T-helper 2 cell treated with Interferon-gamma antibody and Interleukin-4, amounts not matched to agents 5 μg/mL and 100 μg/mL, for 36 hours (primary cell): ENCODE results near the gene NTRK1.

Source experiments
- DNase-seq: peaks from one replicate; pipeline ENCODE4 v3.0.0; 2021; ENCODE audit warnings: low spot score
- H3K27ac Mint-ChIP-seq: one replicate; pipeline ENCODE4 v1.8.0; 2021; ENCODE audit warnings: mild to moderate bottlenecking, mixed read lengths
- H3K27me3 Mint-ChIP-seq: one replicate; pipeline ENCODE4 v1.8.0; 2021; ENCODE audit warnings: low read depth, mixed read lengths
- H3K36me3 Mint-ChIP-seq: one replicate; pipeline ENCODE4 v1.8.0; 2021; ENCODE audit warnings: low read depth, mixed read lengths
- H3K4me1 Mint-ChIP-seq: one replicate; pipeline ENCODE4 v1.8.0; 2021; ENCODE audit warnings: low read depth, mixed read lengths
- H3K4me3 Mint-ChIP-seq: one replicate; pipeline ENCODE4 v1.8.0; 2022; ENCODE audit warnings: mild to moderate bottlenecking, moderate library complexity, mixed read lengths
- H3K9me3 Mint-ChIP-seq: one replicate; pipeline ENCODE4 v1.8.0; 2021; ENCODE audit warnings: mixed read lengths

NTRK1 gene

GRCh38 chr1:156885880-156886355 is 25.3 kb downstream of the NTRK1 start:
- H3K9me3 Mint-ChIP-seq: no peaks in the 10 kb centered on the region
- no peak overlapping the region for H3K27ac Mint-ChIP-seq
- no peaks in the 10 kb centered on the region for H3K4me1 Mint-ChIP-seq
- no peak overlapping the region for H3K4me3 Mint-ChIP-seq
- H3K36me3 Mint-ChIP-seq: no peaks in the 10 kb centered on the region
- H3K27me3 Mint-ChIP-seq: peaks cover 11% of the 10 kb centered on the region
- no peak for DNase-seq

- Mint-ChIP-seq H3K27ac (no peak overlapping the region), H3K4me3 (no peak overlapping the region), H3K36me3 (no peaks in the 10 kb centered on the region), H3K27me3 (peaks cover 19% of the 10 kb centered on the region), H3K9me3 (no peaks in the 10 kb centered on the region), H3K4me1 (no peaks in the 10 kb centered on the region)
- no peak for DNase-seq
These were observed 26.1 kb downstream of the NTRK1 start for GRCh38 chr1:156886583-156887281.

- Mint-ChIP-seq H3K27ac (no peak overlapping the region), H3K36me3 (no peaks in the 10 kb centered on the region), H3K4me3 (no peak overlapping the region), H3K4me1 (peaks cover 3% of the 10 kb centered on the region), H3K27me3 (peaks cover 24% of the 10 kb centered on the region), H3K9me3 (no peaks in the 10 kb centered on the region)
- DNase-seq: no peak
These were observed 26.7 kb downstream of the NTRK1 start for GRCh38 chr1:156887317-156887716.

DNA sequence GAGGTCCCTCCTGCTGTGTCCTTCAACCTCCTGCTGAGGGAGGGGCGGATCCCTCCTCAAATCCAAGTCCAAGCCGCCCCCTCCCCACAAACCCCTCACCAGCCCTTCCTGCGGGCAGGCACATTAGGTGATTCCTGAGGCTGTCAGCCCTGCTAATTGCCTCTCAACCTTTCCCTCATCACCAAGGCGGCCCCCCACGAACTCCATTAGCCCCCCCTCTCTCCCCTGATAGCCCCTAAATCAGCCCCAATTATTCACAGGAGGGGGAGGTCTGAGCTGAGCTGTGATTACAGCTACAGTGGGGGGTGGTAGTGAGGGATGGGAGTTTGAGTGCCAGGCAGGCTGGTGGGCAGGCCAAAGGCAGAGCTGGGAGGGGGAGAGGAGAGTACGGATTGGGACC is 27.1 kb downstream of the NTRK1 start:
- H3K36me3 Mint-ChIP-seq: no peaks in the 10 kb centered on the region
- no peak overlapping the region for H3K4me3 Mint-ChIP-seq
- DNase-seq: no peak
- H3K27ac Mint-ChIP-seq: no peak overlapping the region
- peaks cover 3% of the 10 kb centered on the region for H3K4me1 Mint-ChIP-seq
- H3K27me3 Mint-ChIP-seq: peaks cover 25% of the 10 kb centered on the region
- H3K9me3 Mint-ChIP-seq: no peaks in the 10 kb centered on the region

DNA sequence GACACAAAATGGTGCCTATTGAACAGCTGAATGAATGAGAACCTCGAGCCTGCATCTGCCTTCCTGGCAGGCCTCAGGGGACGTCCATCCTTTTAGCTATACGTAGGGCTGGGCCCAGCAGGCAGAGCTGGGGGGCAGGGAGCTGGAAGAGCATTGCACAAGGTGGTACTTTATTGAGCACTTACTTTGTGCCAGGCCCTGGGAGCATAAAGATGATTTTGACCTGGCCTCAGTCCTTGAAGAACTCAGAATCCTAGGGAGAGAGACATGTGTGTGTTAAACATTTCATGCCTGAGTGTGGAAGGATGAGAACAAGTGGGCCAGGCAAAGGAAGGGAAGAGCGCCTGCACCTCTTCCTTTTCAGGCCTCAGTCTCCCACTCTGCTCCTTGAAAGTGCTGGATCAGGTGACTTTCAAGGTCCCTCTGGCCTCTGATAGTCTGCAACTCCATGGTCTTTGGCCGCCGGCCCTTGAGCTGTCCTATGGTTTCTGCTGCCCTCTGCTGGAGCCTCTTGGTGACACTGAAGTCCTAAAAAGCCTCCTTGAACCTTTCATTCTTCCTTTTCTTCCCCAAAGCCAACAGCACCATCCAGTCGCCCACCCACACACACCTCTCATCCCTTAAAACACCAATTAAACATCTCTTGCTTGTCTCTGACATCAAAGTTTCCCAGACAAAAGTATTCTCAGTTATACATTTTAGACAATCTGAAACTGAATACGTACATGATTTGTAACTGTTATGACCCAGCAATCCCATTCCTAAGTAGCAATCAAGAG is 29.3 kb downstream of the NTRK1 start:
- H3K27me3 Mint-ChIP-seq: peaks cover 40% of the 10 kb centered on the region
- no peaks in the 10 kb centered on the region for H3K9me3 Mint-ChIP-seq
- no peak overlapping the region for H3K27ac Mint-ChIP-seq
- H3K4me1 Mint-ChIP-seq: peaks cover 3% of the 10 kb centered on the region
- no peaks in the 10 kb centered on the region for H3K36me3 Mint-ChIP-seq
- no peak overlapping the region for H3K4me3 Mint-ChIP-seq
- DNase-seq: peak; percentile 51

DNA sequence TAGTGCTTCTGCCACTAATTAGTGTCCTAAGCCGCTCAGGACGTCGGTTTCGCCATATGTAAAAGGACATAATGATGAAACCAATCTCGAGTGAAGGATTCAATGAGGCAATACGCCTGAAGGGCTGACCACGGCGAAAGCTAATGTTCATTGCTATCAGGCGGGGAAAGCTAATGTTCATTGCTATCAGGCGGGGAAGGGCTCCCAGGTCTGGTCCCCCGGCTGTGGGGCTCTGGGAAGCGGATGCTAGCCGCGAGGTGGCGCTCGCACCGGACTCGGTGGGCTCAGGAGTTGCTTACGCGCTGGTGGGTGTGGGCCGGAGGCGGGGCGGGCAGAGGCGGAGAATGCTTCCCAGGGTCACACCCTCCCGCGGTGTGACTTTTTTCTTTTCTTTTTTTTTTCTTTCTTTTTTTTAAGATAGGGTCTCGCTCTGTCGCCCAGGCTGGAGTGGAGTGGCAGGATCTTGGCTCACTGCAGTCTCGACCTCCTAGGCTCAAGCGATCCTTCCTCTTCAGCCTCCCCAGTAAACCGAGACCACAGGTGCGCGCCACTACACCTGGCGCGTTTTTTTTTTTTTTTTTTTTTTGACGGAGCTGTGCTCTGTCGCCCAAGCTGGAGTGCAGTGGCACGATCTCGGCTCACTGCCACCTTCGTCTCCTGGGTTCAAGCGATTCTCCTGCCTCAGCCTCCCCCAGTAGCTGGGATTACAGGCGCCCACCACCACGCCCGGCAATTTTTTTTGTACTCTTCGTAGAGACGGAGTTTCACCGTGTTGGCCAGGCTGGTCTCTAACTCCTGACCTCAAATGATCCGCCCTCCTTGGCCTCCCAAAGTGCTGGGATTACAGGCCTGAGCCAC is 31.8 kb downstream of the NTRK1 start:
- no peaks in the 10 kb centered on the region for H3K36me3 Mint-ChIP-seq
- H3K27ac Mint-ChIP-seq: no peak overlapping the region
- no peaks in the 10 kb centered on the region for H3K9me3 Mint-ChIP-seq
- peak; percentile 84 for DNase-seq
- H3K4me3 Mint-ChIP-seq: peak overlapping the region; percentile 68
- H3K4me1 Mint-ChIP-seq: peaks cover 3% of the 10 kb centered on the region
- peaks cover 50% of the 10 kb centered on the region for H3K27me3 Mint-ChIP-seq

- DNase-seq: no peak
- H3K27me3 Mint-ChIP-seq: peaks cover 55% of the 10 kb centered on the region
- no peaks in the 10 kb centered on the region for H3K36me3 Mint-ChIP-seq
- no peaks in the 10 kb centered on the region for H3K9me3 Mint-ChIP-seq
- peaks cover 4% of the 10 kb centered on the region for H3K4me1 Mint-ChIP-seq
- no peak within 1 kb of the TSS for H3K27ac Mint-ChIP-seq
- H3K4me3 Mint-ChIP-seq: peak within 1 kb of the TSS; percentile 68
These were observed 32.6 kb downstream of the NTRK1 start, which contains the start of gene PEAR1 for GRCh38 chr1:156893048-156893953. TSS of gene PEAR1 (plus strand) at chr1:156893718. CDS start at chr1:156903927, 10,209 bp downstream.

GRCh38 chr1:156894001-156894400 is 33.3 kb downstream of the NTRK1 start:
- no peak overlapping the region for H3K27ac Mint-ChIP-seq
- DNase-seq: no peak
- peaks cover 62% of the 10 kb centered on the region for H3K27me3 Mint-ChIP-seq
- H3K36me3 Mint-ChIP-seq: no peaks in the 10 kb centered on the region
- H3K4me3 Mint-ChIP-seq: no peak overlapping the region
- no peaks in the 10 kb centered on the region for H3K9me3 Mint-ChIP-seq
- peaks cover 8% of the 10 kb centered on the region for H3K4me1 Mint-ChIP-seq

DNA sequence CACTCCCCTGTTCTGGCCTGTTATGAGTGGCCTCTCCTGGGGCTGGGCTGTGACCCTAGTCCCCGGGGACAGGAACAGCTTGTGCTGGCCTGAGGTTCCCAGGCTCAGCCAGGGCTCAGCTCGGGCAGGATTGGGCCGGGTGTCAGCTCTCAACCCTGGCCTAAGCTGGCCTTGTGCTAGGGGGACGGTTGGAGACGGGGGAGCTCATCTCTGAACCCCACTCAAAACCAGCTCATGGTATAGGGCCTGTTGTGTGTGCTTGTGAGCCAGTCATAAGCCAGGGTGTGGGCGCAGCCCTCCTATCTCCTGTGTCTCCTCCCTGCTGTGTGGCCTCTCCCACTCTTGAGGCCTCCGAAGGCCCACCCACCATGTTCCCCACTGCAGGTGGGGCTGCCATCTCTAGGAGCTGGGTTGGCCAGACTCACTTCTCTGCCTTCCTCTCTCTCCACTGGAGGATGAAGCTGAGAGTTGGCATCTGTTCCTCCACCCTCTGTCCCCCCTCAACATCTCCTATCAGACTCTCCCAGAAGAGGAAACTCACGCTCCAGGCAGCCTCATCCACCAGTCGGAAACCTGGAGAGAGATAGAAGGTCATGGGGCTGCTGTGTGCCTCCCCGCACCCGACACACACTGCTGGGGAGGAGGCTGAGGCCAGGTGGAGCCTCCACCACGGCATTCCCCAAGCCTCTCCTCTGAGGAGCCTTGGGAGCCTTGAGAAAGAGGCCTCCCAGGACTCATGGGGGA is 34.2 kb downstream of the NTRK1 start:
- H3K36me3 Mint-ChIP-seq: no peaks in the 10 kb centered on the region
- no peaks in the 10 kb centered on the region for H3K9me3 Mint-ChIP-seq
- H3K4me1 Mint-ChIP-seq: peaks cover 8% of the 10 kb centered on the region
- H3K27ac Mint-ChIP-seq: no peak overlapping the region
- DNase-seq: no peak
- H3K4me3 Mint-ChIP-seq: no peak overlapping the region
- peaks cover 64% of the 10 kb centered on the region for H3K27me3 Mint-ChIP-seq

DNA sequence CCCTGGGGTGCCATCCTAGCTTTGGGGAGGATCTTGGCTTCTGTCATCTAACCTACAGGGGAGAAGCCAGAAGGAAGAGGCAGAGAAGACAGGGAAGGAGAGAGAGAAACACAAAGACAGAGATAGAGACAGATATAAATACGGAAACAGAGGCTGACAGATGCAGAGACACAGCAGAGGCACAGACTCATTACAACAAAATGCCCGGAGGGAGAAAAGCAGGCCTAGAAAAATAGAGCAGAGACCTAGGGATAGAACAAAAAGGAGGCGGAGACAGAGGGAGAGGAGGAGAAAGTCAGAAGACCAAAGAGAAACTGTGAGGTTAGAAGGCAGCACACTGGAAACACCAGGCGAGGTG is 34.8 kb downstream of the NTRK1 start:
- Mint-ChIP-seq H3K36me3 (no peaks in the 10 kb centered on the region), H3K4me1 (peaks cover 8% of the 10 kb centered on the region), H3K27ac (no peak overlapping the region), H3K27me3 (peaks cover 66% of the 10 kb centered on the region), H3K9me3 (no peaks in the 10 kb centered on the region), H3K4me3 (no peak overlapping the region)
- DNase-seq: no peak

GRCh38 chr1:156895927-156896326 is 35.3 kb downstream of the NTRK1 start:
- no peak for DNase-seq
- peaks cover 8% of the 10 kb centered on the region for H3K4me1 Mint-ChIP-seq
- no peaks in the 10 kb centered on the region for H3K36me3 Mint-ChIP-seq
- H3K27ac Mint-ChIP-seq: no peak overlapping the region
- peaks cover 63% of the 10 kb centered on the region for H3K27me3 Mint-ChIP-seq
- H3K4me3 Mint-ChIP-seq: no peak overlapping the region
- no peaks in the 10 kb centered on the region for H3K9me3 Mint-ChIP-seq

DNA sequence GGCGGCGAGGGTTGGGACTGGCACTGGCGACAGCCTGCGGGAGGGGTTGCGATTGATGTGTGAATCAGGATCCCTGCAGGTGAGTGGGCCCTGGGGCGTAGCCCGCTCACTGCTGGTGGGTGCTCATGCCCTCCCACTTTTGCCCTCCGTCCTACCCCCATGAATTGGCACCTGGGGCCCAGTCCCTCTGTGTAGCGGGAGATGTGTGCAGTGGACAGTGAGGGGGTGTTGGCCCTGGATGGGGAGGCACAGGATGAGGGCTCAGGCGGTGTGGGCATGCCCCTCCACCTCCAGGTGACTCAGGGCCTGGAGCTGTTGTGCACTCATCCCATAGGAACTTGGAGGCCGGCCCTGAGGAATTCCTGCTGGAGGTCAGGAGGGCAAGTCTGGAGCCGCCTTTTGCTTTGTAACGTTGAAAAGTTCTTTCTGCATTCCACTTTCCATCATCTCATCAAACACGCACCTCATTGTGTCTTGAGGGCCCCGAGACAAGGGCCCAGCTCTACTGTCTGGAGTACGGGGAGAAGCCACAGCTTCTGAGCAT is 35.9 kb downstream of the NTRK1 start:
- Mint-ChIP-seq H3K4me1 (peaks cover 8% of the 10 kb centered on the region), H3K27ac (no peak overlapping the region), H3K36me3 (no peaks in the 10 kb centered on the region), H3K4me3 (no peak overlapping the region), H3K9me3 (no peaks in the 10 kb centered on the region), H3K27me3 (peaks cover 59% of the 10 kb centered on the region)
- DNase-seq: no peak
